Trophoblast cell (in vitro differentiated cells and primary cell): ENCODE data around the gene RESF1.

Experiments
- DNase-seq, 2 donors: peaks; one replicate each; pipeline ENCODE4 v3.0.0-alpha.2; 2016
- H2AFZ ChIP-seq: 2 replicates; pipeline ENCODE4 v1.6.1; 2013; ENCODE audit warnings: low read length, moderate library complexity, mild to moderate bottlenecking; ENCODE audit not compliant: insufficient read depth, poor library complexity
- H2AK5ac ChIP-seq: 2 replicates; pipeline ENCODE4 v1.6.1; 2013; ENCODE audit warnings: mild to moderate bottlenecking, low read length
- H2BK120ac ChIP-seq: 2 replicates; pipeline ENCODE4 v1.6.1; 2013; ENCODE audit warnings: low read length, mild to moderate bottlenecking, moderate library complexity; ENCODE audit not compliant: insufficient read depth, poor library complexity
- H2BK12ac ChIP-seq: 2 replicates; pipeline ENCODE4 v1.6.1; 2013; ENCODE audit warnings: mild to moderate bottlenecking, low read length, moderate library complexity
- H2BK5ac ChIP-seq: 2 replicates; pipeline ENCODE4 v1.6.1; 2013; ENCODE audit warnings: low read length, low read depth, moderate library complexity, mild to moderate bottlenecking; ENCODE audit not compliant: poor library complexity
- H3K14ac ChIP-seq: 2 replicates; pipeline ENCODE4 v1.6.1; 2013; ENCODE audit warnings: mild to moderate bottlenecking, low read length
- H3K18ac ChIP-seq: 2 replicates; pipeline ENCODE4 v1.6.1; 2013; ENCODE audit warnings: mild to moderate bottlenecking, low read length
- H3K23ac ChIP-seq: 2 replicates; pipeline ENCODE4 v1.6.1; 2013; ENCODE audit warnings: low read length
- H3K27ac ChIP-seq: 2 replicates; pipeline ENCODE4 v1.5.1; 2013; ENCODE audit warnings: low read depth, mild to moderate bottlenecking, inconsistent platforms, low read length, moderate library complexity
- H3K27me3 ChIP-seq: 2 replicates; pipeline ENCODE4 v1.6.1; 2013; ENCODE audit warnings: inconsistent platforms, mild to moderate bottlenecking, low read length, moderate library complexity; ENCODE audit not compliant: insufficient read depth
- H3K36me3 ChIP-seq, 2 experiments: 1 replicate in 1 of 2; 2 replicates in 1 of 2; pipeline ENCODE4 v1.6.1; 2013; ENCODE audit warnings: low read length in 2 of 2, mild to moderate bottlenecking in 2 of 2, moderate library complexity in 1 of 2; ENCODE audit not compliant: insufficient read depth in 2 of 2, control insufficient read depth in 1 of 2
- H3K4ac ChIP-seq: 2 replicates; pipeline ENCODE4 v1.6.1; 2013; ENCODE audit warnings: low read depth, mild to moderate bottlenecking, low read length, moderate library complexity
- H3K4me1 ChIP-seq, 2 experiments: 1 replicate in 1 of 2; 2 replicates in 1 of 2; pipeline ENCODE4 v1.6.1; 2013; ENCODE audit warnings: low read length in 2 of 2, mild to moderate bottlenecking in 2 of 2, moderate library complexity in 1 of 2; ENCODE audit not compliant: insufficient read depth in 2 of 2, control insufficient read depth in 1 of 2
- H3K4me2 ChIP-seq: 2 replicates; pipeline ENCODE4 v1.6.1; 2013; ENCODE audit warnings: inconsistent platforms, mild to moderate bottlenecking, low read length, moderate library complexity
- H3K4me3 ChIP-seq: 2 replicates; pipeline ENCODE4 v1.5.1; 2013; ENCODE audit warnings: mild to moderate bottlenecking, low read depth, low read length, inconsistent platforms
- H3K79me1 ChIP-seq: one replicate; pipeline ENCODE4 v1.6.1; 2013; ENCODE audit warnings: low read length
- H3K79me2 ChIP-seq: 2 replicates; pipeline ENCODE4 v1.6.1; 2013; ENCODE audit warnings: low read length, mild to moderate bottlenecking; ENCODE audit not compliant: control insufficient read depth, insufficient read depth, poor library complexity
- H3K9ac ChIP-seq: 2 replicates; pipeline ENCODE4 v1.6.1; 2013; ENCODE audit warnings: mild to moderate bottlenecking, low read length
- H3K9me3 ChIP-seq: 2 replicates; pipeline ENCODE4 v1.6.1; 2013; ENCODE audit warnings: low read depth, mild to moderate bottlenecking, control low read depth, inconsistent platforms, low read length; ENCODE audit not compliant: insufficient read depth
- H4K12ac ChIP-seq: 2 replicates; pipeline ENCODE4 v1.6.1; 2013; ENCODE audit warnings: low read depth, mild to moderate bottlenecking, low read length, moderate library complexity
- H4K8ac ChIP-seq: 2 replicates; pipeline ENCODE4 v1.6.1; 2013; ENCODE audit warnings: low read depth, mild to moderate bottlenecking, low read length, moderate library complexity
- H4K91ac ChIP-seq: one replicate; pipeline ENCODE4 v1.6.1; 2013; ENCODE audit warnings: low read depth, mild to moderate bottlenecking, low read length, moderate library complexity
- WGBS: extraction: QIAGEN DNeasy Blood & Tissue Kit; methylation state at CpG from one replicate; pipeline ENCODE4 v1.1.7; 2013; ENCODE audit warnings: missing lambda C conversion rate; ENCODE audit not compliant: insufficient read length, insufficient coverage; ENCODE audit errors: extremely low coverage; 5-methylcytosine and 5-hydroxymethylcytosine counted together

Gene RESF1

GRCh38 chr12:31952418-31952817 is 6.8 kb upstream of the RESF1 start:
- DNase-seq, result no peak

GRCh38 chr12:31954925-31955858 is 4.0 kb upstream of the RESF1 start:
- Histone ChIP-seq H3K27me3 (no peaks in the 10 kb centered on the region), H3K9ac (no peak overlapping the region), H2BK120ac (no peak overlapping the region), H3K4ac (no peak overlapping the region), H3K4me1 (peaks cover 5% of the 10 kb centered on the region in 2 experiments), H3K4me3 (no peak overlapping the region), H3K23ac (no peak overlapping the region), H3K9me3 (no peaks in the 10 kb centered on the region), H2AFZ (no peak overlapping the region), H3K27ac (no peak overlapping the region), H2AK5ac (no peak overlapping the region), H4K12ac (no peak overlapping the region), H3K79me1 (peaks cover 23% of the 10 kb centered on the region), H4K8ac (no peak overlapping the region), H3K79me2 (peaks cover 4% of the 10 kb centered on the region), H2BK5ac (no peak overlapping the region), H3K14ac (no peak overlapping the region), H3K4me2 (no peak overlapping the region), H2BK12ac (peak overlapping the region; percentile 27), H3K18ac (no peak overlapping the region), H4K91ac (peak overlapping the region; percentile 66), H3K36me3 (no peaks in the 10 kb centered on the region)
- no peak for DNase-seq
- WGBS, result no CpG with 5 or more reads among the region's 7 CpGs

More at GRCh38 chr12:31952418-31952817, 6.8 kb upstream of the RESF1 start:
- H4K91ac ChIP-seq, result peak overlapping the region; percentile 47
- H2BK5ac ChIP-seq, result peak overlapping the region; percentile 63
- H2BK120ac ChIP-seq, result peak overlapping the region; percentile 51
- H3K23ac ChIP-seq, result no peak overlapping the region
- H3K4me1 ChIP-seq, result peaks cover 3 to 9% of the 10 kb centered on the region in 2 experiments
- no peak overlapping the region for H3K18ac ChIP-seq
- H3K4ac ChIP-seq, result peak overlapping the region; percentile 46
- no peak overlapping the region for H3K4me2 ChIP-seq
- peak overlapping the region; percentile 80 for H2BK12ac ChIP-seq
- no peak overlapping the region for H3K9ac ChIP-seq
- no peak overlapping the region for H2AK5ac ChIP-seq
- peaks cover 0 to 3% of the 10 kb centered on the region in 2 experiments for H3K36me3 ChIP-seq
- H4K12ac ChIP-seq, result no peak overlapping the region
- no peak overlapping the region for H2AFZ ChIP-seq
- no peaks in the 10 kb centered on the region for H3K27me3 ChIP-seq
- peak overlapping the region; percentile 28 for H4K8ac ChIP-seq
- H3K79me1 ChIP-seq, result peaks cover 12% of the 10 kb centered on the region
- H3K9me3 ChIP-seq, result peaks cover 2% of the 10 kb centered on the region
- H3K27ac ChIP-seq, result no peak overlapping the region
- WGBS, result no CpG with 5 or more reads among the region's 5 CpGs
- no peak overlapping the region for H3K4me3 ChIP-seq
- no peaks in the 10 kb centered on the region for H3K79me2 ChIP-seq
- peak overlapping the region; percentile 56 for H3K14ac ChIP-seq

- Histone ChIP-seq H3K36me3 (peaks cover 2 to 8% of the 10 kb centered on the region in 2 experiments), H2BK12ac (peak overlapping the region; percentile 30), H2BK5ac (peak overlapping the region; percentile 86), H3K18ac (peak overlapping the region; percentile 66), H3K4me3 (peak overlapping the region; percentile 65), H2AK5ac (no peak overlapping the region), H3K23ac (no peak overlapping the region), H2AFZ (no peak overlapping the region), H3K14ac (no peak overlapping the region), H2BK120ac (peak overlapping the region; percentile 87), H4K8ac (peak overlapping the region; percentile 91), H4K12ac (peak overlapping the region; percentile 88), H3K27ac (peak overlapping the region; percentile 79), H3K9ac (no peak overlapping the region), H3K4ac (no peak overlapping the region), H3K4me2 (peak overlapping the region; percentile 79), H4K91ac (peak overlapping the region; percentile 85), H3K79me2 (peaks cover 5% of the 10 kb centered on the region), H3K4me1 (peaks cover 6 to 9% of the 10 kb centered on the region in 2 experiments), H3K27me3 (no peaks in the 10 kb centered on the region), H3K9me3 (no peaks in the 10 kb centered on the region), H3K79me1 (peaks cover 13% of the 10 kb centered on the region)
- no peak for DNase-seq
- no CpG with 5 or more reads among the region's 10 CpGs for WGBS
Measured at GRCh38 chr12:31958569-31959160, 550 bp upstream of the RESF1 start.

- Histone ChIP-seq H3K23ac (no peak overlapping the region), H4K12ac (no peak overlapping the region), H3K27me3 (no peaks in the 10 kb centered on the region), H4K91ac (peak overlapping the region; percentile 69), H3K4me2 (peak overlapping the region; percentile 79), H2AK5ac (no peak overlapping the region), H3K4ac (peak overlapping the region; percentile 77), H3K27ac (peak overlapping the region; percentile 79), H3K4me1 (peaks cover 6 to 9% of the 10 kb centered on the region in 2 experiments), H3K14ac (peak overlapping the region; percentile 83), H3K79me1 (peaks cover 11% of the 10 kb centered on the region), H2AFZ (peak overlapping the region; percentile 61), H3K4me3 (peak overlapping the region; percentile 80), H2BK12ac (no peak overlapping the region), H2BK120ac (peak overlapping the region; percentile 23), H3K9me3 (no peaks in the 10 kb centered on the region), H3K79me2 (peaks cover 6% of the 10 kb centered on the region), H2BK5ac (peak overlapping the region; percentile 92), H3K18ac (peak overlapping the region; percentile 60), H3K36me3 (peaks cover 6 to 8% of the 10 kb centered on the region in 2 experiments), H3K9ac (peak overlapping the region; percentile 65), H4K8ac (peak overlapping the region; percentile 61)
- WGBS, result no CpG with 5 or more reads among the region's 47 CpGs
- peak; percentile 15 to 60 for DNase-seq
Measured at GRCh38 chr12:31959701-31960391, 631 bp downstream of the RESF1 start.
